Suppressor macrophage treated with lipopolysaccharide for 1 hour (primary cell): ENCODE results near the gene CTBP1.

Experiments
- DNase-seq, 3 donors: peaks; one replicate each; pipeline ENCODE4 v3.0.0-alpha.2; 2020 to 2022

The CTBP1 gene

DNA sequence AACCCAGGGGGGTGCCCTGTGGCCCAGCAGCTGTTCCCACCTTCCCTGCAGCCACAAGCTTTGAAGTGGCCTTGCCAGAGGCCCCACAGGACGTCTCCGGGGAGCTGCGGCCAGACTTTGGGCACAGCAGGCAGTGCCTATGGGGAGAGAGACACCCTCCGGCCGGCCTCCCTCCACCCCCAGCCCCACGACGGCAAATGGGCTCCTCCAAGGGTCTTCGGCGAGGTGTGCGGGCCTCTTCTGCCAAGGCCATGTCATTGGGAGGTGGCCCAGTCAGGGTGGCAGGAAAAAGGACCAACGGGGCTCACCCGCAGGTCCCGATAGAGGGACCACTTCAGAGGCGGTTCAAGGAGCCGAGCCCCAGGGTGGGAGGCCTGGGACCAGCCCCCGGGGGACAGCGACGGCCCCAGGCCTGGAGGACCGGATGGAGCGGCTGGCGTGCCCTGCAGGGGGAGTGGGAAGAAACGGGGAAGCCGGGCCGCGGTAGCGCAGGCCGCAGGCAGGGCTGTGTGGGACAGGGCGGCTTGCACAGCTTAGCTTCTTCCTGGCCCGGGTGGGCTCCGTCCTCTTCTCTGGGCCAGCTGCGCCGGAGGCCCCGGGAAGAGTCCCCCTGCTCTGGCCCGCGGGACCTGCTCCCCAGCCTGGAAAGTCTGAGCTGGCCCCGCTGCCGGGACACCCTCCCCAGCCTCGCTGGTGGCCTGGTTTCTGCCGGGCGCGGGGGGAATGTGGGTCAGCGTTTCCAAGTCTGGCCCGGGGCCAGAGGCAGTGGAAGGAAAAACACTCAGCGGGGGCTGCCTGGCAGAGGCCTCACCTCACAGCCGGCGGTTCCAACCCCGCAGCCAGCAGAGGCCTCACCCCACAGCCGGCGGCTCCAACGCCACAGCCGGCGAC lies 54.7 kb downstream of the CTBP1 start:
- DNase-seq: no peak

DNA sequence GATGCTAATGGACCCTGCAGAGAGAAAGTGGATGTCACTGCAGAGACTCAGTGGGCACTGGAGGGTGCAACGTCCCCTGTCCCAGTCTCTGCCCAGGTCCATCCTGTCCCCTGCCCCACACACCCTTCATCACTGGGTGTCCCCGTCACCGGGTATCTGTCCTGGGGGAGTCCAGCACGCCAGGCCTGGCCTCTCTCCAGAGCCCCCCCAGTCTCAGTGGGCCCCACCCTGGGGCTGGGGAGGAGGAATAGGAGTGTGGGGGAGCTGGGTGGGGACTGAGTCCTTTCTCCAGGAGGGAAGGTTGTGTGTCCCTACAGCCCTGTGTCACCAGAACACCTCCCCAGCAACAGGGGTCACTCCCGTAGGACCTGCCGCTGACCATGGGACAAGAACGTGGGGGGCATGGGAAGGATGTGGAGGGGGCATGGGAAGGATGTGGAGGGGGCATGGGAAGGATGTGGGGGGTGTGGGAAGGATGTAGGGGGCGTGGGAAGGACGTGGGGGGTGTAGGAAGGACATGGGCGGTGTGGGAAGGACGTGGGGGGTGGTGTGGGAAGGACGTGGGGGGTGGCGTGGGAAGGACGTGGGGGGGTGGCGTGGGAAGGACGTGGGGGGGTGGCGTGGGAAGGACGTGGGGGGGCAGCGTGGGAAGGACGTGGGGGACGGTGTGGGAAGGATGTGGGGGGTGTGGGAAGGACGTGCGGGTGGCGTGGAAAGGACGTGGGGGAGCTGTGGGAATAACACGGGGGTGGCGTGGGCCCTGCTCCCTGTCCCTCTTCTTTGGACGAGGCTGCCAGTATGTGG lies 55.5 kb downstream of the CTBP1 start:
- no peak for DNase-seq

- no peak for DNase-seq
Observed at GRCh38 chr4:1192493-1193205, 56.3 kb downstream of the CTBP1 start.

- peak in 2 of 3 donors; percentile 38 to 42 for DNase-seq
Observed at GRCh38 chr4:1192091-1192492, 56.8 kb downstream of the CTBP1 start.

GRCh38 chr4:1191621-1192020 lies 57.3 kb downstream of the CTBP1 start:
- DNase-seq: no peak

- peak; percentile 27 to 61 (median 27) for DNase-seq
Observed at GRCh38 chr4:1187182-1187581, 61.7 kb downstream of the CTBP1 start.

DNA sequence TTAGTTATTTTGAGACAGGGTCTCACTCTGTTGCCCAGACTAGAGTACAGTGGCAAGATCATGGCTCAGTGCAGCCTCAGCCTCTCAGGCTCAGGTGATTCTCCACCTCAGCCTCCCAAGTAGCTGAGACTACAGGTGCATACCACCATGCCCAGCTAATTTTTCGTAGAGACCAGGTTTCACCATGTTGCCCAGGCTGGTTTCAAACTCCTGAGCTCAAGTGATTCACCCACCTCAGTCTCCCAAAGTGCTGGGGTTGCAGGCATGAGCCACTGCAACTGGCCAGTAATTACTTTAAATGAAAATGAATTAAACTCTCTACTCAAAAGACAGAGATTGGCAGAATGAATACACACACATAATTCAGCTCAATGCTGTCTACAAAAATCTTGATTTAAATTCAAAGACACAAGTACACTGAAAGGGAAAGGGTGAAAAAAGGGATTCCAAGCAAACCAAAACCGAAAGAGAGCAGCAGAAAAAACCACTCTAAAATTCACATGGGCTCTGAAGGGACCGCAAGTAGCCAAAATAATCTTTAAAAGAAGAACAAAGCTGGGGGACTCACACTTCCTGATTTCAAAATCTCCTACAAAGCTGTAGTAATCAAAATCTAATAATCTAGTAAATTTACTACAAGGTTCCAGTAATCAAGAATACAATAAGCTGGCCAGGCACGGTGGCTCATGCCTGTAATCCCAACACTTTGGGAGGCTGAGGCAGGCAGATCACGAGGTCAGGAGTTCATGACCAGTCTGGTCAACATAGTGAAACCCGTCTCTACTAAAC lies 64.8 kb downstream of the CTBP1 start:
- DNase-seq: peak; percentile 66 to 85 (median 82)

GRCh38 chr4:1182313-1182712 lies 66.6 kb downstream of the CTBP1 start:
- DNase-seq: no peak

DNA sequence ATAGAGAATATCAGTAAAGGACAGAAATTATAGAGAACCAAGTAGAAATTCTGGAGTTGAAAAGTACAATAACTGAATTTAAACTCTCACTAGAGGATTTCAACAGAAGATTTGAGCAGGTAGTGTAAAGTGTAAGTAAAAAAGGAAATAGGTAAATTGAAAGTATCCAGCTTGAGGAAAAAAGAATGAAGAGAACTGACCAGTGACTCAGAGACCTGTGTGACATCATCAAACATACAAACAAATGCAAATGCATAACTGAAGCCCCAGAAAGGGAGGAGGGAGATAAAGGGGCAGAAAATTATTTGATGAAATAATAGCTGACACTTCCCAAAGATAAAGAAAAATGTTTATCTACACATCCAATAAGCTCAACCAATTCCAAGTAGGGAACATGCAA lies 68.3 kb downstream of the CTBP1 start:
- DNase-seq: no peak

GRCh38 chr4:1179976-1180375 lies 69.0 kb downstream of the CTBP1 start:
- no peak for DNase-seq

GRCh38 chr4:1179089-1179441 lies 69.9 kb downstream of the CTBP1 start:
- no peak for DNase-seq

GRCh38 chr4:1178300-1179088 lies 70.4 kb downstream of the CTBP1 start:
- peak; percentile 17 to 41 (median 22) for DNase-seq

GRCh38 chr4:1177274-1178141 lies 71.4 kb downstream of the CTBP1 start:
- peak; percentile 23 to 50 (median 29) for DNase-seq

GRCh38 chr4:1176398-1177273 lies 72.3 kb downstream of the CTBP1 start:
- no peak for DNase-seq

DNA sequence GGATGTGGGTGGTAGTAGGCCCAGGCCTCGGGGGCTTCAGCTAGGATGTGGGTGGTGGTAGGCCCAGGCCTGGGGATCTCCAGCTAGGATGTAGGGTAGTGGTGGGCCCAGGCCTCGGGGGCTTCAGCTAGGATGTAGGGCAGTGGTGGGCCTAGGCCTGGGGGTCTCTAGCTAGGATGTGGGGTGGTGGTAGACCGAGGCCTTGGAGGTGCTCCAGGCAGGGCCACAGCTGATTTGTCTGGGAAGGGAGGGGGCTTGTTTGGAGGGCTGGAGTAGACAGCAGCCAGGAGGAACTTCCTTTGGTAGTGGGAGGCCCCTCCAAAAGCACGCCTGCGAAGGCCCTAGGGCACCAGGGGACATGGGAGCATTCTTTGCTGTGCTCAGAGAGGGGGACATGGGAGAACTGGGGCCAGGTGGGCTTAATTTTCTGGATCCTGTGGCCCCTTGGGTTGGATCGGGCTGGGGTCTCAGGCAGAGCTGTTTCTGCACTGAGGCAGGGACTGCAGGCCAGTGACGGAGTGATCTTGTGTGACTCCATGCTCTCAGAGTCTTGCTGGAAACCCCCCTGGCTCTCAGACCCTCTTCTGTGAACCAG lies 73.2 kb downstream of the CTBP1 start:
- no peak for DNase-seq

DNA sequence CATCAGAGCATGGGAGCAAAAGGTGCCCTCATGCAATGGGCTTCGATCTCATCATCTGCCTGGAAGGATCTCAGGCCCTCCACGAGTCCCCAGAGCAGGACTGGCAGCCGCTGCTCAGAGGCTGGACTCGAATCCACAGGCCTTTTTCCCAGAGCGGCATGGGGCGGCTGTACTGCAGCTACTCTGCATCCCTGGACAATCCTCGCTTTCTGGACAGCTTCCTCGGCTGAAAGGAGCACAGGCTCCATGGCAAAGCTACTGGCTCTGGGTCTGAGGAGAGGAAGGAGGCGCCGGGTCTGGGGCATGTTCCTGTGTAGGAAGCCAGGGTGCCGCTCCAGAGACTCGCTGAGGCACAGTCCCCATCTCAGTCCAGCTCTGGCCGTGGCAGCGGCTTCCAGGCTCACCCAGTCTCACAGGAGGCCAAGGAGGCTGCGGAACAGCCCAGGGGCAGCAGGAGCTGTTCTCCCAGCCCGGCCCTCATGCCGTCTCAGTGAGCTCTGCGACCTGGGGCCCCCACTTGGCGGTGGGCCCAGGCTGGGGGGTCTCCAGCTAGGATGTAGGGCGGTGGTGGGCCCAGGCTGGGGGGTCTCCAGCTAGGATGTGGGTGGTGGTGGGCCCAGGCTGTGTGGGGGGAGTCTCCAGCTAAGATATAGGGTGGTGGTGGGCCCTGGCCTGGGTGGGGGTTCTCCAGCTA lies 73.8 kb downstream of the CTBP1 start:
- DNase-seq: no peak

DNA sequence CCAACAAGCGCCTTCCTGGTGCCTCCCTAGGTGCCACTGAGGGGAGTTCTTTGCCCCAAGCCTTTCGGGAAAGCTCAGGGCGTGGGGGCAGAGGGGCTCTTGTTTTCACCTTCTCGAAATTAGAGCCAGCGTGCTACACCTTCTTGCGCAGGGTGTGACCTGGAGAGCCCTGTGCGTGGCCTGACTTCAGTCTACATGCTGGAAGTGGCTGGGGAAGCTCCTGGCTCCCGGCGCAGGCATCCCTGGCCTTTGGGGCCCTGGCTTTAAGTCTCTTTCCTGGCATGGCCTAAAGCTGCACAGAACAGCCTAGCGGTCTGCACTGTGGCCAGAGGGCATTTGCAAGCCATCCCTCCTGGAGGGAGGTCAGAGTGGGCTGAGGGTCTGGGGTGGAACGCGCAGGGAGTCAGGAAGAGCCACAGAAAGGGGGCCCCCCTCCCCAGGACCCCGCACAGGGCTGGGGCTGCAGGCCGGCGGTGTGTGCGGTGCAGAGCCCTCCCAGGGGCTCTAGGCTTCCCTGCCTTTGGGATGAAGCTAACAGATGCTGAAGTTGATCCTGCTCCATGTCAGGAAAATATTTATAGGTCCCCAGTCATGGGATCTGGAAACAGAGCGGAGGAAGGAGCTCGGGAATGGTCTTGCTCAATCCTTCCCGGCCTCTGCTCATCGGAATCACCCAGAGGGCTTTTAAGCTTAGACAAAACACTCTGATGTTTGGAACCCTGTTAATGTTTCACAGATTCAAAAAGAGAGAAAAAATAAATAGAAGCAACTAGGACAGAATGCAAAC lies 75.8 kb downstream of the CTBP1 start:
- DNase-seq: no peak
